Measurements from ENCODE around the gene IBA57. TPM values are rescaled to one million over a fixed set of nuclear protein-coding genes. Genes with fewer than 3 reads are reported as not detected.

The IBA57 gene
- total RNA-seq, 2 experiments from 2014 or later, result 9.1 to 9.9 TPM

DNA sequence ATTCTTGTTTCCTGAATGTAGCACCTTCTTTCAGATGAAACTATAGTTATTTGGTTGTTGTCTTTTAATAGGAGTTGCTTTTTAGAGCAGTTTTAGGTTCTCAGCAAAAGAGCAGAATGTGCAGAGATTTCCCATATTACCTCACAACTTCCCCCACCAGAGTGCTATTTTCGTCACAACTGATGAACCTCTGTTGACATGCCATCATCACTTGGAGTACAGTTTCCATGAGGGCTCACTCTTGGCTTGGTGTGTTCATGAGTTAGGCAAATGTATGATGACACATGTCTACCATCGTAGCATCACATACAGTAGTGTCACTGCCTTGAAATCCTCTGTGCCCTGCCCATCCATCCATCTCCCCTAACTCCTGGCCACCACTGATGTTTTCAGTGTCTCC lies 3.7 kb downstream of the IBA57 start:
- BruUV-seq (replicated peaks), result TSS peak; percentile 13
- no peak overlapping the region for H3K27ac ChIP-seq (ENCODE audit: low read depth, low read length, poor library complexity, severe bottlenecking)
- H2AFZ ChIP-seq (ENCODE audit: low read length), result no peak overlapping the region
- peaks cover 15% of the 10 kb centered on the region for H3K4me1 ChIP-seq (ENCODE audit: insufficient read depth, low read length, poor library complexity, severe bottlenecking)
- no peak for DNase-seq (ENCODE audit: low spot score)
- no peak for TF ChIP-seq EZH2phosphoT487 (IDR thresholded peaks at IDR 0.05; ENCODE audit: borderline replicate concordance, low read depth, low read length)
- TF ChIP-seq, protein P1, sequence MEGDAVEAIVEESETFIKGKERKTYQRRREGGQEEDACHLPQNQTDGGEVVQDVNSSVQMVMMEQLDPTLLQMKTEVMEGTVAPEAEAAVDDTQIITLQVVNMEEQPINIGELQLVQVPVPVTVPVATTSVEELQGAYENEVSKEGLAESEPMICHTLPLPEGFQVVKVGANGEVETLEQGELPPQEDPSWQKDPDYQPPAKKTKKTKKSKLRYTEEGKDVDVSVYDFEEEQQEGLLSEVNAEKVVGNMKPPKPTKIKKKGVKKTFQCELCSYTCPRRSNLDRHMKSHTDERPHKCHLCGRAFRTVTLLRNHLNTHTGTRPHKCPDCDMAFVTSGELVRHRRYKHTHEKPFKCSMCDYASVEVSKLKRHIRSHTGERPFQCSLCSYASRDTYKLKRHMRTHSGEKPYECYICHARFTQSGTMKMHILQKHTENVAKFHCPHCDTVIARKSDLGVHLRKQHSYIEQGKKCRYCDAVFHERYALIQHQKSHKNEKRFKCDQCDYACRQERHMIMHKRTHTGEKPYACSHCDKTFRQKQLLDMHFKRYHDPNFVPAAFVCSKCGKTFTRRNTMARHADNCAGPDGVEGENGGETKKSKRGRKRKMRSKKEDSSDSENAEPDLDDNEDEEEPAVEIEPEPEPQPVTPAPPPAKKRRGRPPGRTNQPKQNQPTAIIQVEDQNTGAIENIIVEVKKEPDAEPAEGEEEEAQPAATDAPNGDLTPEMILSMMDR (conservative IDR thresholded peaks at IDR 0.05; ENCODE audit: low read length), result no peak
- H3K4me3 ChIP-seq (ENCODE audit: low read depth, low read length, poor library complexity, severe bottlenecking), result no peak overlapping the region
- H4K20me1 ChIP-seq (ENCODE audit: insufficient read depth, low read length), result peaks cover 5% of the 10 kb centered on the region; the same call in 1 of the 2 replicates
- POLR2A ChIA-PET, result interaction anchor here (0.6 kb wide), 1 partner anchor 1283 kb away, joined by 3 read pairs; no protein-coding TSS in a partner anchor
- intact Hi-C loops (cut with micrococcal nuclease; ENCODE audit: unreplicated experiment), result loop anchor here (5.0 kb wide), 2 partner anchors 87 to 382 kb away; partner anchors contain the start of gene ARF1
- H3K79me2 ChIP-seq (ENCODE audit: insufficient read depth, low read depth, low read length), result peaks cover 11% of the 10 kb centered on the region; the same call in 1 of the 2 replicates
- H3K9me2 ChIP-seq (ENCODE audit: insufficient read depth, low read length), result no peaks in the 10 kb centered on the region
- CTCF ChIA-PET (ENCODE audit: unreplicated experiment), result no interaction called here
- H3K9me3 ChIP-seq (ENCODE audit: low read length), result no peaks in the 10 kb centered on the region
- H3K4me2 ChIP-seq (ENCODE audit: low read length), result no peak overlapping the region
- no peaks in the 10 kb centered on the region for H3K36me3 ChIP-seq (ENCODE audit: insufficient read depth, low read length)

DNA sequence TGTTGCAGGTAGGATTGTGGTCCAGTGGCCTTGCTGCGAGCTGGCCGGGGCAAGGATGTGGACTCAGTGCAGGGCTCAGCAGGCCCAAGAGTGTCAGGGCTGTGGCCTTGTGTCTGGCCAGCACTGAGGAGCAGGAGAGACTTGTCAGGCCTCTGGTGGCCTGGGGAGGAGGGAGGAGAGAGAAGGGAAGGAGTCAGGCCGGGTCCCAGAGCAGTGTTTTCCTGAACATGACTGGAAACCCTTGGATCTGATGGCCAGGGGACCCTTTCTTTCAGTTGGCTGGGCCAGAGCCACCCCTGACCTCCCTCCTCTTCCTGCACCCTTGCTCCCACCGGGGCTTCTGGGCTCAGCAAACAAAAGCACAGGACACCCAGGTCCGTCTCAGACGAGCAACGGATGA lies 5.1 kb downstream of the IBA57 start:
- POLR2A ChIA-PET, result no interaction called here
- intact Hi-C loops (cut with micrococcal nuclease; ENCODE audit: unreplicated experiment), result no loop called here

More for the DNA sequence above, 5.1 kb downstream of the IBA57 start:
- no peak for TF ChIP-seq EZH2phosphoT487 (IDR thresholded peaks at IDR 0.05; ENCODE audit: borderline replicate concordance, low read depth, low read length)
- TF ChIP-seq, protein P1 (conservative IDR thresholded peaks at IDR 0.05; ENCODE audit: low read length), result no peak
- BruUV-seq (replicated peaks), result no TSS peak
- no peak for DNase-seq (ENCODE audit: low spot score)
- Histone ChIP-seq H4K20me1 (ENCODE audit: insufficient read depth, low read length) (peaks cover 5% of the 10 kb centered on the region; the same call in 1 of the 2 replicates), H3K4me1 (ENCODE audit: insufficient read depth, low read length, poor library complexity, severe bottlenecking) (peaks cover 8% of the 10 kb centered on the region), H3K4me3 (ENCODE audit: low read depth, low read length, poor library complexity, severe bottlenecking) (no peak overlapping the region), H3K9me2 (ENCODE audit: insufficient read depth, low read length) (no peaks in the 10 kb centered on the region), H3K27ac (ENCODE audit: low read depth, low read length, poor library complexity, severe bottlenecking) (no peak overlapping the region), H2AFZ (ENCODE audit: low read length) (no peak overlapping the region), H3K79me2 (ENCODE audit: insufficient read depth, low read depth, low read length) (peaks cover 11% of the 10 kb centered on the region; the same call in 1 of the 2 replicates), H3K9me3 (ENCODE audit: low read length) (no peaks in the 10 kb centered on the region), H3K4me2 (ENCODE audit: low read length) (no peak overlapping the region), H3K36me3 (ENCODE audit: insufficient read depth, low read length) (peaks cover 9% of the 10 kb centered on the region; the same call in 1 of the 2 replicates)
- CTCF ChIA-PET (ENCODE audit: unreplicated experiment), result no interaction called here
